Smooth muscle cell (in vitro differentiated cells): Measurements from ENCODE around the gene NSUN4. TPM values are rescaled to one million over a fixed set of nuclear protein-coding genes. Genes with fewer than 3 reads are reported as not detected.

Experiments used
- DNase-seq: peaks from one replicate; lab custom pipeline; 2025; ENCODE audit not compliant: unreplicated experiment; lab: John Stamatoyannopoulos, UW
- H2AFZ ChIP-seq: fragments of 200-600 bp; sonication (generic); 2 replicates; pipeline ENCODE4 v1.6.0; 2016; ENCODE audit warnings: antibody characterized with exemption, low read depth, mild to moderate bottlenecking
- H3F3A ChIP-seq: fragments of 200-600 bp; sonication (generic); 2 replicates; pipeline ENCODE4 v1.6.0; 2017; ENCODE audit warnings: antibody characterized with exemption, low read depth
- H3K27ac ChIP-seq: fragments of 200-600 bp; sonication (generic); 2 replicates; pipeline ENCODE4 v1.5.1; 2016; ENCODE audit warnings: low read depth, mild to moderate bottlenecking
- H3K27me3 ChIP-seq: fragments of 200-600 bp; sonication (generic); 2 replicates; pipeline ENCODE4 v1.6.1; 2016; ENCODE audit warnings: low read depth, mild to moderate bottlenecking
- H3K36me3 ChIP-seq: fragments of 200-600 bp; sonication (generic); 2 replicates; pipeline ENCODE4 v1.5.1; 2016; ENCODE audit warnings: low read depth
- H3K4me1 ChIP-seq: fragments of 200-600 bp; sonication (generic); 2 replicates; pipeline ENCODE4 v1.5.1; 2016; ENCODE audit warnings: low read depth
- H3K4me2 ChIP-seq: fragments of 200-600 bp; sonication (generic); 2 replicates; pipeline ENCODE4 v1.6.0; 2016; ENCODE audit warnings: mild to moderate bottlenecking
- H3K4me3 ChIP-seq: fragments of 200-600 bp; sonication (generic); 2 replicates; pipeline ENCODE4 v1.5.1; 2016; ENCODE audit warnings: mild to moderate bottlenecking
- H3K79me2 ChIP-seq: fragments of 200-600 bp; sonication (generic); 2 replicates; pipeline ENCODE4 v1.6.0; 2016; ENCODE audit warnings: low read depth, mild to moderate bottlenecking
- H3K9ac ChIP-seq: fragments of 200-600 bp; sonication (generic); 2 replicates; pipeline ENCODE4 v1.6.0; 2016; ENCODE audit warnings: low read depth
- H3K9me3 ChIP-seq: fragments of 200-600 bp; sonication (generic); replicated peaks from 2 replicates; pipeline ENCODE4 v1.5.1; 2016; ENCODE audit warnings: low read depth
- H4K20me1 ChIP-seq: fragments of 200-600 bp; sonication (generic); 2 replicates; pipeline ENCODE4 v1.6.0; 2016; ENCODE audit warnings: low read depth
- CTCF ChIP-seq: fragments of 200-600 bp; sonication (generic); IDR thresholded peaks from 2 replicates; pipeline ENCODE4 v1.5.1; 2017; ENCODE audit warnings: borderline replicate concordance, mild to moderate bottlenecking, antibody characterized with exemption; ENCODE audit not compliant: insufficient read depth, poor library complexity, severe bottlenecking
- WGBS: methylation state at CpG from one replicate; pipeline ENCODE4 v1.1.7; 2016; ENCODE audit warnings: low lambda C conversion rate; 5-methylcytosine and 5-hydroxymethylcytosine counted together
- polyA plus RNA-seq: library from polyadenylated mRNA; unstranded; fragments of >200 nt; fragmentation: Nextera tagmentation; extraction: Ambion mirVana; gene quantifications from 2 replicates; pipeline ENCODE4 v1.2.1, GENCODE V29; 2016
- total RNA-seq: library from RNA; depleted of rRNA; stranded (reverse); fragments of >200 nt; gene quantifications from 2 replicates; pipeline ENCODE4 v1.2.3, GENCODE V29; 2014

NSUN4 gene
- total and polyA plus RNA-seq, 2 experiments from 2014 or later = 10.8 to 14.1 TPM

DNA sequence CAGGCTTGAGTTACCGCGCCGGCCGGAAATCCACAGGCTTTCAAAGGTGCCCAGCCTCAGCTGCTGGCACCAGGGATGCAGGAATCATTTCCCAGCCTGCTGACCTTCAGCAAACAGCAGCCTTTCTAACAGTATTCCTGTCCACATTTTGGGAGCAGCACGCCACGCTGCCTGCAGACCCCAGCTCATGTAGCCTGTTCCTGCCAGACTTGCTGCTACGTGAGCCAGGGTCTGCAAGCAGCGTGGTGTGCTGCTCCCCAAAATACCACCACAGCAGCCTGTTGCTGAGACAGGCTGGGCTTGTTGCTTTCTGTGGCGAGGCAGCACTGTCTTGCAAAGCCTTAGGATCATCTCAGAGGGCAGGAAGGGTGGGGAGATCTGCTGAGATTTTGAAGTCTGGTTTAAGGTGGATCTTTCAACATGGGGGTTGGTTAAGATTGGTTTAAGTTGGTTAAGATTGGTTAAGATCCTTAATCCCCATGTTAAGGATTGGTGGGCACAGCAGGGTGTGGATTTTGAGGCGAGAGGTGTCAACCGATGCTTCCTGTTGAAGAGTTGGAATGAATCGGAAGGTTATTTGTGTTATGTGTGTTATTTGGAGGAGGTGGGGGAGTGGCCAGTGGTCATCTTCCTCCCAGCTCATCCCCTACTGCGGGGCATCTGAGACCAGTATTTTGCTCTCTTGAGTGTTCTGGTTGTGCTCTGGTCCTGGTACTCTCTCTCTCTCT, 66.4 kb downstream of the NSUN4 start:
- no peaks in the 10 kb centered on the region for H3K79me2 ChIP-seq
- H2AFZ ChIP-seq = no peak overlapping the region
- H3K4me2 ChIP-seq = peak overlapping the region; percentile 77
- DNase-seq = no peak
- no peak overlapping the region for H3K9ac ChIP-seq
- peaks cover 8% of the 10 kb centered on the region for H3K4me1 ChIP-seq
- H3K27ac ChIP-seq = no peak overlapping the region
- no peaks in the 10 kb centered on the region for H3K27me3 ChIP-seq
- H3K36me3 ChIP-seq = no peaks in the 10 kb centered on the region
- 63% methylated on average over 13 of the region's 13 CpGs for WGBS
- H4K20me1 ChIP-seq = no peaks in the 10 kb centered on the region
- H3F3A ChIP-seq = no peaks in the 10 kb centered on the region
- TF ChIP-seq CTCF = no peak
- H3K4me3 ChIP-seq = peak overlapping the region; percentile 27
- no peaks in the 10 kb centered on the region for H3K9me3 ChIP-seq

DNA sequence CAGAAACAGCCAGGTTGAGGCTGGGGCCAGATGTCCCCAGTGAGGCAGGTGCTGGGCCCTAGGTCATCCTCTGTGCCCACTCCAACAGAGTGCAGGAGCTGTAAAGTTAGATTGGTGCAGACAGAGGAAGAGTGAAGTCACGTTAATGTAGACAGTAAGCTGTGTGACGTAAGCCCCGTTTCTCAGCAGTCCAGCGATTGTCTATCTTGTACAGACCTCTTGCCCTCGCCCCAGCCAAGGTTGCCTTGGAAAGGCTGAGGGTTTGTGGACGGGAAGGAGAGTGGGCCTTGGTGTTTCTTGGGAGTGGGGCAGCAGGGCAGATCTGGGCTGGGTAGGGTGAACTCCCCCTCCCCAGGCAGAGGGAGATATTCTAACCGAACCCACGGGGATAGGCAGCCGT, 67.0 kb downstream of the NSUN4 start:
- Histone ChIP-seq H3K27me3 (no peaks in the 10 kb centered on the region), H3K36me3 (no peaks in the 10 kb centered on the region), H3K27ac (no peak overlapping the region), H4K20me1 (no peaks in the 10 kb centered on the region), H3K9me3 (no peaks in the 10 kb centered on the region), H3F3A (no peaks in the 10 kb centered on the region), H3K4me2 (no peak overlapping the region), H3K4me3 (no peak overlapping the region), H2AFZ (no peak overlapping the region), H3K79me2 (no peaks in the 10 kb centered on the region), H3K9ac (no peak overlapping the region), H3K4me1 (peaks cover 8% of the 10 kb centered on the region)
- WGBS = 88% methylated on average over 9 of the region's 9 CpGs
- DNase-seq = no peak
- no peak for TF ChIP-seq CTCF

DNA sequence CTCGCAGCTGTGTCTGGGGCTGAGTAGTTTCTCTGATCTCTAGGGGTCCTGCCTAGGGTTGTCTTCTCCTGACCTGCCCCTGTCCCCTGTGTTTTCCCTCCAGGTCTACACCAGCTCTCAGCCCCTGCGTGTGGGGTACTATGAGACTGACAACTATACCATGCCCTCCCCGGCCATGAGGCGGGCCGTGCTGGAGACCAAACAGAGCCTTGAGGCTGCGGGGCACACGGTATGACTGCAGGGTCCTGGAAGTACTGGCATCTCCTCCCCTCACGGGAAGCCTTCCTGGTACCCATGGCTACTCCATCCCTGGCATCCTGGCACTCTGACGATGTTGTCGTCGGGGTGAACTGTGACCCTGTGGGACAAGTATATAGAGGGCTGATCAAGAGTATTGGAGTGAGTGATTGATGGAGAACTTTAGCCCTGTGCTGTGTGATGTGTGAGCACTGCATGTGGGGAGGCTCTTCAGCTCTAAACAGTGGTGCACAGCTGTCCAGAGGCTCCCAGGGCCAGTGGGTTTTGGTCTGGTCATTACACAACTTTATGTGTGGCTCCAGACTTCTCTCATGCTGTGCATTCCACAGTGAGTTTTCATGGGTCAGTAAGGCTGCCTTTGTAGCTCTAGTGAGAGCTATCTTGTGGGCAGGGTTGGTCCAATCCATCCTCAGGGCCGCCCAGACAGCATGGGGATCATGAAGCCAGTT, 67.9 kb downstream of the NSUN4 start:
- H3K9me3 ChIP-seq = no peaks in the 10 kb centered on the region
- TF ChIP-seq CTCF = no peak
- no peak for DNase-seq

DNA sequence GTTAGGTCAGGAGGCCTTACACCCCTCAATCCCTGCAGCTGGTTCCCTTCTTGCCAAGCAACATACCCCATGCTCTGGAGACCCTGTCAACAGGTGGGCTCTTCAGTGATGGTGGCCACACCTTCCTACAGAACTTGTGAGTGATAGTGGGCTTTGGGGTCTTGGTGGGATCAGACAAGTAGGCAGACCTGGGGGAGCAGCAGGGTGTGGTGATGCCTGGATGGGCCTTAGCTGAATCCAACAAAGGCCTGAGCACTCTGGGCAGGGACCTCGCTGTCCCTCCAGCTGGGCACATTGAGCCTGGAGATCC, 68.4 kb downstream of the NSUN4 start:
- H3K27me3 ChIP-seq = no peaks in the 10 kb centered on the region
- no peak for TF ChIP-seq CTCF
- H3K4me1 ChIP-seq = peaks cover 8% of the 10 kb centered on the region
- no peak overlapping the region for H3K9ac ChIP-seq
- no peak overlapping the region for H3K27ac ChIP-seq
- no peak for DNase-seq
- no peaks in the 10 kb centered on the region for H4K20me1 ChIP-seq
- H3K36me3 ChIP-seq = no peaks in the 10 kb centered on the region
- WGBS = 100% methylated on average over 1 of the region's 1 CpG
- no peak overlapping the region for H2AFZ ChIP-seq
- H3F3A ChIP-seq = no peaks in the 10 kb centered on the region
- H3K4me2 ChIP-seq = no peak overlapping the region
- H3K79me2 ChIP-seq = no peaks in the 10 kb centered on the region
- H3K4me3 ChIP-seq = no peak overlapping the region
- no peaks in the 10 kb centered on the region for H3K9me3 ChIP-seq

More for the DNA sequence above, 67.9 kb downstream of the NSUN4 start:
- Histone ChIP-seq H3K4me1 (peaks cover 8% of the 10 kb centered on the region), H3K4me2 (no peak overlapping the region), H3F3A (no peaks in the 10 kb centered on the region), H3K27me3 (no peaks in the 10 kb centered on the region), H3K4me3 (no peak overlapping the region), H3K9ac (no peak overlapping the region), H3K27ac (no peak overlapping the region), H3K36me3 (no peaks in the 10 kb centered on the region), H3K79me2 (no peaks in the 10 kb centered on the region), H4K20me1 (no peaks in the 10 kb centered on the region), H2AFZ (no peak overlapping the region)
- 98% methylated on average over 12 of the region's 12 CpGs for WGBS
